K562 (cell line): Measurements from ENCODE around the gene ASB18. TPM values are rescaled to one million over a fixed set of nuclear protein-coding genes. Genes with fewer than 3 reads are reported as not detected.

Experiments used
- ATAC-seq: fragments of 200-7000 bp; cut with Tn5 transposase; 3 replicates; pipeline ENCODE4 v1.9.1; 2020; ENCODE audit warnings: moderate library complexity
- BruUV-seq: library from RNA; stranded (reverse); fragments of 400-500 nt; replicated peaks from 2 replicates; lab custom pipeline; 2021; lab: Mats Ljungman, UMichigan
- CTCF ChIA-PET: fragments of 300-600 bp; formaldehyde crosslinking; extraction: SDS; loops from one replicate; lab custom pipeline; 2021; ENCODE audit warnings: low intra/inter-chr PET ratio; lab: Yijun Ruan, JAX
- POLR2A ChIA-PET: fragments of 300-600, 350-650 bp; sonication (Branson Sonifier 250); formaldehyde crosslinking; extraction: SDS; loops from one replicate; lab custom pipeline; 2021; ENCODE audit warnings: antibody characterized with exemption, inconsistent platforms; lab: Yijun Ruan, JAX
- DNase-seq, 4 experiments: peaks; one replicate each; pipeline versions ENCODE4 v3.0.0 to v3.0.0-alpha.2; 2011 to 2018; ENCODE audit warnings: low spot score in 3 of 4, mixed read lengths in 3 of 4; ENCODE audit errors: extremely low read depth in 1 of 4
- FAIRE-seq: peaks from 2 replicates; lab custom pipeline; 2011; peaks lifted over from hg19 to GRCh38; lab: Jason Lieb, UNC
- H2AFZ ChIP-seq: 2 replicates; pipeline ENCODE4 v1.6.0; 2011; ENCODE audit warnings: low read depth, low read length, control low read depth, inconsistent platforms
- H3K27ac ChIP-seq: fragments of 200-600 bp; 3 replicates; pipeline ENCODE4 v1.8.0; 2011; ENCODE audit warnings: low read depth, mild to moderate bottlenecking, control low read depth, inconsistent platforms, low read length, moderate library complexity, mixed read lengths; ENCODE audit errors: extremely low read depth
- H3K27me3 ChIP-seq, 2 experiments: fragments of 300-600 bp in 1 of 2; 2 replicates in 1 of 2; 3 replicates in 1 of 2; pipeline versions ENCODE4 v1.6.0 to v1.8.0; 2011; ENCODE audit warnings: inconsistent platforms in 2 of 2, low read length in 2 of 2, mild to moderate bottlenecking in 1 of 2, mixed read lengths in 1 of 2, moderate library complexity in 1 of 2; ENCODE audit not compliant: control insufficient read depth in 2 of 2, insufficient read depth in 2 of 2
- H3K36me3 ChIP-seq: fragments of 300-600 bp; 3 replicates; pipeline ENCODE4 v1.8.0; 2011; ENCODE audit warnings: mild to moderate bottlenecking, low read length, inconsistent platforms; ENCODE audit not compliant: control insufficient read depth, insufficient read depth
- H3K4me1 ChIP-seq, 2 experiments: fragments of 200-600 bp in 1 of 2; replicated peaks in 1 of 2; 2 replicates in 1 of 2; 3 replicates in 1 of 2; pipeline versions ENCODE4 v1.5.1 to v1.8.0; 2011; ENCODE audit warnings: inconsistent platforms in 2 of 2, low read length in 2 of 2, mild to moderate bottlenecking in 1 of 2, mixed read lengths in 1 of 2, moderate library complexity in 1 of 2; ENCODE audit not compliant: control insufficient read depth in 2 of 2, insufficient read depth in 2 of 2
- H3K4me2 ChIP-seq: 2 replicates; pipeline ENCODE4 v1.6.1; 2011; ENCODE audit warnings: low read length, control low read depth, inconsistent platforms, mixed read lengths; ENCODE audit not compliant: insufficient read depth
- H3K4me3 ChIP-seq: fragments of 200-600 bp; sonication (generic), shearing (Covaris generic); 2 replicates; pipeline ENCODE4 v1.5.1; 2016; ENCODE audit warnings: control low read depth, inconsistent platforms
- H3K79me2 ChIP-seq: fragments of 200-600 bp; 3 replicates; pipeline ENCODE4 v1.8.0; 2011; ENCODE audit warnings: low read length, inconsistent platforms; ENCODE audit not compliant: control insufficient read depth, insufficient read depth
- H3K9ac ChIP-seq, 2 experiments: 2 replicates each; pipeline versions ENCODE4 v1.6.0 to v1.6.1; 2011; ENCODE audit warnings: low read depth in 2 of 2, low read length in 2 of 2, control low read depth in 1 of 2, inconsistent platforms in 1 of 2, mild to moderate bottlenecking in 1 of 2, mixed read lengths in 1 of 2; ENCODE audit not compliant: insufficient read depth in 1 of 2
- H3K9me1 ChIP-seq: one replicate; pipeline ENCODE4 v1.6.0; 2011; ENCODE audit warnings: inconsistent platforms, mild to moderate bottlenecking, low read length, moderate library complexity; ENCODE audit not compliant: control insufficient read depth, insufficient read depth
- H3K9me3 ChIP-seq: replicated peaks from 2 replicates; pipeline ENCODE4 v1.5.1; 2011; ENCODE audit warnings: low read depth, low read length, inconsistent platforms; ENCODE audit not compliant: control insufficient read depth, insufficient read depth
- H4K20me1 ChIP-seq: replicated peaks from 2 replicates; pipeline ENCODE4 v1.6.1; 2011; ENCODE audit warnings: low read length, inconsistent platforms, mixed read lengths; ENCODE audit not compliant: control insufficient read depth, insufficient read depth
- BCL6 ChIP-seq: fragments of 250-450 bp; sonication (Bioruptor Pico); IDR thresholded peaks from 2 replicates; pipeline ENCODE4 v1.4.0; 2020
- CEBPG ChIP-seq, 3 experiments: fragments of 200-800 bp in 1 of 3; sonication (Bioruptor generic) in 1 of 3; sonication (generic) in 1 of 3; formaldehyde crosslinking in 1 of 3; IDR thresholded peaks in 2 of 3; conservative IDR thresholded peaks in 1 of 3; 2 replicates each; pipeline versions ENCODE4 v1.6.1 to v1.8.0; 2016 to 2022; ENCODE audit warnings: missing compliant biosample characterization in 2 of 3, missing genetic modification characterization in 2 of 3, mild to moderate bottlenecking in 1 of 3, missing genetic modification reagents in 1 of 3
- FOSL1 ChIP-seq: fragments of 200-800 bp; sonication (Bioruptor generic); conservative IDR thresholded peaks from 2 replicates; pipeline ENCODE4 v1.6.1; 2016; ENCODE audit warnings: missing genetic modification characterization, missing compliant biosample characterization
- MAZ ChIP-seq, 2 experiments: fragments of 450-650 bp in 1 of 2; sonication (generic) in 1 of 2; formaldehyde crosslinking; IDR thresholded peaks in 1 of 2; conservative IDR thresholded peaks in 1 of 2; 2 replicates each; pipeline versions ENCODE4 v1.4.0 to v1.5.0; 2020; ENCODE audit warnings: mild to moderate bottlenecking in 1 of 2, missing genetic modification reagents in 1 of 2
- MYC ChIP-seq, 2 experiments: fragments of 250-450 bp in 1 of 2; sonication (Bioruptor Pico) in 1 of 2; IDR thresholded peaks; 2 replicates each; pipeline versions ENCODE4 v1.5.1 to v1.6.1; 2012 to 2021; ENCODE audit warnings: low read depth in 2 of 2, borderline replicate concordance in 1 of 2, improper control_type of control experiment in 1 of 2, low read length in 1 of 2, mild to moderate bottlenecking in 1 of 2, moderate library complexity in 1 of 2
- NR2C1 ChIP-seq, 2 experiments: fragments of 450-650 bp; IDR thresholded peaks; 2 replicates each; pipeline ENCODE4 v1.6.1; 2017; ENCODE audit warnings: mild to moderate bottlenecking in 2 of 2, antibody characterized with exemption in 1 of 2, inconsistent platforms in 1 of 2, missing compliant biosample characterization in 1 of 2, missing genetic modification characterization in 1 of 2
- NUFIP1 ChIP-seq: fragments of 450-650 bp; IDR thresholded peaks from 2 replicates; pipeline ENCODE4 v1.6.1; 2018; ENCODE audit not compliant: partially characterized antibody
- PML ChIP-seq: IDR thresholded peaks from 2 replicates; pipeline ENCODE4 v1.6.1; 2012; ENCODE audit warnings: low read length, inconsistent platforms
- POLR2B ChIP-seq: fragments of 450-650 bp; IDR thresholded peaks from 2 replicates; pipeline ENCODE4 v1.6.1; 2018; ENCODE audit warnings: low read depth; ENCODE audit not compliant: partially characterized antibody
- POLR3G ChIP-seq: IDR thresholded peaks from 2 replicates; pipeline ENCODE4 v1.6.1; 2011; ENCODE audit not compliant: insufficient read length, insufficient replicate concordance; ENCODE audit errors: extremely low read depth
- SIN3B ChIP-seq: fragments of 450-650 bp; IDR thresholded peaks from 2 replicates; pipeline ENCODE4 v1.6.1; 2017; ENCODE audit warnings: low read depth, mild to moderate bottlenecking, moderate library complexity
- ZBTB17 ChIP-seq: fragments of 450-650 bp; formaldehyde crosslinking; IDR thresholded peaks from 2 replicates; pipeline ENCODE4 v1.4.0; 2020; ENCODE audit warnings: mild to moderate bottlenecking
- ZFP30 ChIP-seq: fragments of 250-450 bp; sonication (Bioruptor Pico); IDR thresholded peaks from 2 replicates; pipeline ENCODE4 v1.8.0; 2022; ENCODE audit warnings: moderate library complexity, mild to moderate bottlenecking, inconsistent platforms, borderline replicate concordance
- ZKSCAN1 ChIP-seq: fragments of 150-350 bp; IDR thresholded peaks from 2 replicates; pipeline ENCODE4 v1.6.1; 2016; ENCODE audit warnings: low read depth, low read length
- ZKSCAN3 ChIP-seq: fragments of 250-450 bp; sonication (Bioruptor Pico); IDR thresholded peaks from 2 replicates; pipeline ENCODE4 v1.4.0; 2020
- ZNF324 ChIP-seq: fragments of 250-450 bp; sonication (Bioruptor Pico); IDR thresholded peaks from 2 replicates; pipeline ENCODE4 v1.4.0; 2020; ENCODE audit warnings: mild to moderate bottlenecking
- ZNF583 ChIP-seq: fragments of 250-450 bp; sonication (Bioruptor Pico); IDR thresholded peaks from 2 replicates; pipeline ENCODE4 v1.4.0; 2020
- ZNF696 ChIP-seq: fragments of 250-450 bp; sonication (Bioruptor Pico); conservative IDR thresholded peaks from 2 replicates; pipeline ENCODE4 v1.4.0; 2020; ENCODE audit warnings: mild to moderate bottlenecking, moderate library complexity
- ZNF778 ChIP-seq: fragments of 450-650 bp; formaldehyde crosslinking; IDR thresholded peaks from 2 replicates; pipeline ENCODE4 v1.4.0; 2020; ENCODE audit warnings: mild to moderate bottlenecking, moderate library complexity
- WGBS: fragments of 100-300 bp; shearing (Covaris generic); methylation state at CpG from one replicate; pipeline ENCODE4 v1.1.6; 2016; ENCODE audit warnings: low coverage, mixed read lengths; ENCODE audit not compliant: insufficient coverage; ENCODE audit errors: missing lambda C conversion rate; 5-methylcytosine and 5-hydroxymethylcytosine counted together
- in situ Hi-C: fragments of 300-500 bp; cut with MboI; formaldehyde crosslinking; loops from 4 replicates; pipeline ENCODE4 v1.15.0; 2018; ENCODE audit warnings: inconsistent platforms, mixed read lengths
- intact Hi-C: fragments of 100-400 bp; cut with micrococcal nuclease; formaldehyde crosslinking; loops from 2 replicates; pipeline ENCODE4 v1.14.2; 2022
- polyA plus RNA-seq, 8 experiments: library from polyadenylated mRNA; depleted of rRNA in 4 of 8; stranded (reverse) in 5 of 8; unstranded in 3 of 8; fragments of >200 nt; fragmentation: Nextera tagmentation in 2 of 8; fragmentation: Illumina TruSeq in 1 of 8; extraction: Ambion mirVana in 2 of 8; extraction: Trizol in 1 of 8; gene quantifications; 2 replicates each; pipeline versions ENCODE4 v1.2.1 to v1.2.3, GENCODE V29; 2011 to 2014; ENCODE audit warnings: inconsistent platforms in 1 of 8, missing spikeins in 1 of 8
- total RNA-seq, 7 experiments: library from RNA; depleted of rRNA in 6 of 7; stranded (reverse); fragments of >200 nt in 6 of 7; fragmentation: Illumina TruSeq in 2 of 7; extraction: Trizol in 2 of 7; gene quantifications; 2 replicates each; pipeline versions ENCODE4 v1.2.1 to v1.2.3, GENCODE V29; 2011 to 2021; ENCODE audit warnings: low replicate concordance in 1 of 7

The ASB18 gene
- total and polyA plus RNA-seq, 9 of the 15 experiments (the other 6 are each of a cell fraction or from before 2014, with no cell fraction given) = not detected

GRCh38 chr2:236205867-236206645 lies 58.1 kb downstream of the ASB18 start:
- no peak for FAIRE-seq
- no peak for DNase-seq

GRCh38 chr2:236204953-236205352 lies 59.3 kb downstream of the ASB18 start:
- no peaks in the 10 kb centered on the region for H3K9me1 ChIP-seq
- ATAC-seq = no peak
- no TSS peak for BruUV-seq
- no peak overlapping the region for H3K27ac ChIP-seq
- no peak for DNase-seq
- POLR2A ChIA-PET = no interaction called here
- no peak for FAIRE-seq
- CTCF ChIA-PET = no interaction called here
- no peaks in the 10 kb centered on the region for H3K36me3 ChIP-seq
- no peaks in the 10 kb centered on the region for H3K79me2 ChIP-seq
- 3% methylated on average over 5 of the region's 5 CpGs for WGBS
- H2AFZ ChIP-seq = no peak overlapping the region
- in situ Hi-C loops = no loop called here
- H3K9me3 ChIP-seq = no peaks in the 10 kb centered on the region
- no peak overlapping the region for H3K4me2 ChIP-seq
- intact Hi-C loops = no loop called here
- no peaks in the 10 kb centered on the region for H3K4me1 ChIP-seq
- no peaks in the 10 kb centered on the region for H4K20me1 ChIP-seq
- H3K9ac ChIP-seq = no peak overlapping the region
- H3K27me3 ChIP-seq = peaks cover under 1 to 7% of the 10 kb centered on the region in 2 experiments; a peak in 2 of 5 replicates
- H3K4me3 ChIP-seq = no peak overlapping the region
- no peak for TF ChIP-seq ZBTB17 (CRISPR knock-in tag)
- TF ChIP-seq NUFIP1 = no peak
- no peak for TF ChIP-seq FOSL1 (tag)
- TF ChIP-seq ZKSCAN1 = no peak
- TF ChIP-seq POLR2B = no peak
- no peak for TF ChIP-seq NR2C1 (IDR thresholded peaks at IDR 0.05)
- no peak for TF ChIP-seq NR2C1 (tag; IDR thresholded peaks at IDR 0.05)
- no peak for TF ChIP-seq POLR3G
- no peak for TF ChIP-seq ZNF324 (CRISPR knock-in tag)
- TF ChIP-seq ZNF696 (CRISPR knock-in tag) = no peak
- TF ChIP-seq MAZ (CRISPR knock-in tag; conservative IDR thresholded peaks at IDR 0.05 in 1 of 2, IDR thresholded peaks at IDR 0.05 in 1 of 2) = no peak
- no peak for TF ChIP-seq ZNF778
- TF ChIP-seq PML = no peak
- TF ChIP-seq CEBPG (CRISPR knock-in tag; IDR thresholded peaks at IDR 0.05) = no peak
- TF ChIP-seq CEBPG (tag; conservative IDR thresholded peaks at IDR 0.05 in 1 of 2, IDR thresholded peaks at IDR 0.05 in 1 of 2) = no peak
- no peak for TF ChIP-seq ZFP30 (CRISPR knock-in tag)

More at GRCh38 chr2:236205867-236206645, 58.1 kb downstream of the ASB18 start:
- POLR2A ChIA-PET = interaction anchor here (0.6 kb wide), 1 partner anchor 13 kb away, joined by 4 read pairs; no protein-coding TSS in a partner anchor
- Histone ChIP-seq H3K79me2 (no peaks in the 10 kb centered on the region), H3K4me2 (no peak overlapping the region), H3K4me3 (no peak overlapping the region), H3K9ac (no peak overlapping the region), H3K27ac (no peak overlapping the region), H2AFZ (no peak overlapping the region), H3K9me3 (no peaks in the 10 kb centered on the region), H3K36me3 (no peaks in the 10 kb centered on the region), H4K20me1 (no peaks in the 10 kb centered on the region), H3K9me1 (no peaks in the 10 kb centered on the region), H3K4me1 (no peaks in the 10 kb centered on the region), H3K27me3 (peaks cover 3 to 18% of the 10 kb centered on the region in 2 experiments; a peak in 2 of 5 replicates)
- peak; percentile 92 for TF ChIP-seq ZNF583
- no peak for TF ChIP-seq BCL6 (CRISPR knock-in tag)
- no peak for TF ChIP-seq MYC (IDR thresholded peaks at IDR 0.05; ENCODE audit: low read depth, low read length)
- TF ChIP-seq MYC (CRISPR knock-in tag; IDR thresholded peaks at IDR 0.05; ENCODE audit: borderline replicate concordance, low read depth) = no peak
- no peak for TF ChIP-seq ZKSCAN3 (CRISPR knock-in tag)
- TF ChIP-seq SIN3B = no peak
- WGBS = 0% methylated on average over 2 of the region's 2 CpGs
- no peak for ATAC-seq
- in situ Hi-C loops = no loop called here
- intact Hi-C loops = no loop called here
- no TSS peak for BruUV-seq
- CTCF ChIA-PET = no interaction called here
